GM23338 (cell line): ENCODE results near the gene LPAR1. TPM values are rescaled to one million over a fixed set of nuclear protein-coding genes. Genes with fewer than 3 reads are reported as not detected.

Experiments
- ATAC-seq: fragments of 200-7000 bp; cut with Tn5 transposase; 3 replicates; pipeline ENCODE4 v1.9.1; 2020
- DNase-seq: peaks from one replicate; pipeline ENCODE4 v3.0.0-alpha.2; 2015; ENCODE audit warnings: low spot score
- H2AFZ ChIP-seq: fragments of 200-600 bp; sonication (generic); 2 replicates; pipeline ENCODE4 v1.8.0; 2016; ENCODE audit warnings: antibody characterized with exemption, mild to moderate bottlenecking, moderate library complexity
- H3F3A ChIP-seq: fragments of 200-600 bp; sonication (generic); replicated peaks from 2 replicates; pipeline ENCODE4 v1.8.0; 2017; ENCODE audit warnings: antibody characterized with exemption, mixed run types, low read depth
- H3K27ac ChIP-seq: fragments of 200-600 bp; sonication (generic); 2 replicates; pipeline ENCODE4 v1.6.1; 2016; ENCODE audit warnings: low read depth
- H3K27me3 ChIP-seq: fragments of 200-600 bp; sonication (generic); 2 replicates; pipeline ENCODE4 v1.8.0; 2016; ENCODE audit warnings: mild to moderate bottlenecking, mixed run types, moderate library complexity; ENCODE audit not compliant: insufficient read depth
- H3K36me3 ChIP-seq: fragments of 200-600 bp; sonication (generic); 2 replicates; pipeline ENCODE4 v1.8.0; 2016; ENCODE audit warnings: mild to moderate bottlenecking; ENCODE audit not compliant: insufficient read depth
- H3K4me1 ChIP-seq: fragments of 200-600 bp; sonication (generic); 2 replicates; pipeline ENCODE4 v1.8.0; 2016; ENCODE audit warnings: mild to moderate bottlenecking, moderate library complexity; ENCODE audit not compliant: insufficient read depth
- H3K4me2 ChIP-seq: fragments of 200-600 bp; sonication (generic); 2 replicates; pipeline ENCODE4 v1.7.1; 2017; ENCODE audit warnings: mixed run types
- H3K4me3 ChIP-seq: fragments of 200-600 bp; sonication (generic); 2 replicates; pipeline ENCODE4 v1.6.1; 2016; ENCODE audit warnings: mixed run types
- H3K79me2 ChIP-seq: fragments of 200-600 bp; sonication (generic); replicated peaks from 2 replicates; pipeline ENCODE4 v1.8.0; 2017; ENCODE audit warnings: mild to moderate bottlenecking; ENCODE audit not compliant: insufficient read depth
- H3K9me2 ChIP-seq: fragments of 200-600 bp; sonication (generic); 2 replicates; pipeline ENCODE4 v1.8.0; 2017; ENCODE audit not compliant: insufficient read depth
- H4K20me1 ChIP-seq: fragments of 200-600 bp; sonication (generic); replicated peaks from 2 replicates; pipeline ENCODE4 v1.8.0; 2017; ENCODE audit warnings: mild to moderate bottlenecking; ENCODE audit not compliant: insufficient read depth
- H3K27ac Mint-ChIP-seq: 2 replicates; pipeline ENCODE4 v1.8.0; 2020; ENCODE audit warnings: inconsistent platforms, mild to moderate bottlenecking, moderate library complexity, mixed read lengths
- H3K27me3 Mint-ChIP-seq: 3 replicates; pipeline ENCODE4 v1.8.0; 2022; ENCODE audit warnings: low read depth, mild to moderate bottlenecking, moderate library complexity, mixed read lengths, inconsistent platforms; ENCODE audit not compliant: insufficient read depth, poor library complexity
- H3K36me3 Mint-ChIP-seq: 3 replicates; pipeline ENCODE4 v1.8.0; 2021; ENCODE audit warnings: low read depth, mild to moderate bottlenecking, inconsistent platforms, moderate library complexity, mixed read lengths
- H3K4me1 Mint-ChIP-seq: 3 replicates; pipeline ENCODE4 v1.8.0; 2020; ENCODE audit warnings: mild to moderate bottlenecking, inconsistent platforms, mixed read lengths
- H3K4me3 Mint-ChIP-seq: 3 replicates; pipeline ENCODE4 v1.8.0; 2021; ENCODE audit warnings: moderate library complexity, mild to moderate bottlenecking, inconsistent platforms, mixed read lengths
- H3K9me3 Mint-ChIP-seq: 3 replicates; pipeline ENCODE4 v1.8.0; 2020; ENCODE audit warnings: moderate library complexity, mild to moderate bottlenecking, inconsistent platforms, mixed read lengths
- EZH2phosphoT487 ChIP-seq: fragments of 200-600 bp; sonication (generic); IDR thresholded peaks from one replicate; pipeline ENCODE4 v1.8.1; 2018; ENCODE audit warnings: antibody characterized with exemption; ENCODE audit not compliant: unreplicated experiment
- JUNB ChIP-seq: IDR thresholded peaks from one replicate; pipeline ENCODE4 v1.6.1; 2016; ENCODE audit warnings: antibody characterized with exemption; ENCODE audit not compliant: unreplicated experiment
- NANOG ChIP-seq: IDR thresholded peaks from 2 replicates; pipeline ENCODE4 v1.6.1; 2016; ENCODE audit warnings: antibody characterized with exemption, borderline replicate concordance
- POLR2AphosphoS5 ChIP-seq: IDR thresholded peaks from 2 replicates; pipeline ENCODE4 v1.6.1; 2016; ENCODE audit warnings: antibody characterized with exemption, low read depth
- STAT1 ChIP-seq: IDR thresholded peaks from one replicate; pipeline ENCODE4 v1.6.1; 2016; ENCODE audit warnings: antibody characterized with exemption; ENCODE audit not compliant: unreplicated experiment
- ZNF114 ChIP-seq: fragments of 250-450 bp; sonication (Bioruptor Pico); IDR thresholded peaks from 2 replicates; pipeline ENCODE4 v1.5.0; 2020; ENCODE audit warnings: mild to moderate bottlenecking, moderate library complexity
- ZNF331 ChIP-seq: fragments of 250-450 bp; sonication (Bioruptor Pico); IDR thresholded peaks from 2 replicates; pipeline ENCODE4 v1.5.0; 2020; ENCODE audit warnings: low read depth, mild to moderate bottlenecking, moderate library complexity
- ZNF462 ChIP-seq: fragments of 250-450 bp; sonication (Bioruptor Pico); IDR thresholded peaks from 2 replicates; pipeline ENCODE4 v1.5.0; 2020; ENCODE audit warnings: mild to moderate bottlenecking, moderate library complexity
- polyA plus RNA-seq: library from polyadenylated mRNA; unstranded; fragments of >200 nt; fragmentation: Nextera tagmentation; extraction: Ambion mirVana; gene quantifications from 2 replicates; pipeline ENCODE4 v1.2.1, GENCODE V29; 2016
- total RNA-seq: library from RNA; depleted of rRNA; stranded (reverse); fragments of >200 nt; shearing (Covaris generic); gene quantifications from 2 replicates; pipeline ENCODE4 v1.2.3, GENCODE V29; 2014

LPAR1 gene
- total and polyA plus RNA-seq, 2 experiments from 2014 or later: 1.0 to 3.8 TPM

GRCh38 chr9:110936719-110937452 is 101.4 kb downstream of the LPAR1 start (continued):
- TF ChIP-seq ZNF462 (CRISPR knock-in tag) (no peak), ZNF114 (CRISPR knock-in tag) (no peak), JUNB (no peak), EZH2phosphoT487 (no peak), STAT1 (no peak)

- H3K36me3 ChIP-seq: no peaks in the 10 kb centered on the region
- TF ChIP-seq ZNF462 (CRISPR knock-in tag) (no peak), NANOG (no peak), STAT1 (no peak), ZNF331 (CRISPR knock-in tag) (no peak), ZNF114 (CRISPR knock-in tag) (no peak), POLR2AphosphoS5 (no peak), JUNB (no peak)
These were observed 102.0 kb downstream of the LPAR1 start for GRCh38 chr9:110936237-110936636.

More at GRCh38 chr9:110936237-110936636, 102.0 kb downstream of the LPAR1 start:
- DNase-seq (no peak), ATAC-seq (no peak)
- Mint-ChIP-seq H3K4me3 (no peak overlapping the region), H3K36me3 (no peaks in the 10 kb centered on the region), H3K27me3 (no peaks in the 10 kb centered on the region), H3K9me3 (no peaks in the 10 kb centered on the region), H3K4me1 (no peaks in the 10 kb centered on the region), H3K27ac (no peak overlapping the region)
- no peak overlapping the region for H3K4me3 ChIP-seq
- H4K20me1 ChIP-seq: no peaks in the 10 kb centered on the region
- H3K4me2 ChIP-seq: no peak overlapping the region
- no peak overlapping the region for H2AFZ ChIP-seq
- H3K9me2 ChIP-seq: peaks cover 18% of the 10 kb centered on the region
- H3F3A ChIP-seq: no peaks in the 10 kb centered on the region
- no peaks in the 10 kb centered on the region for H3K79me2 ChIP-seq
- H3K4me1 ChIP-seq: 0 out of 2 replicates have a peak, but pooled peaks cover 7% of the 10 kb centered on the region
- H3K27me3 ChIP-seq: no peaks in the 10 kb centered on the region
- H3K27ac ChIP-seq: no peak overlapping the region
